ENCODE data around the gene PLCG2. TPM values are rescaled to one million over a fixed set of nuclear protein-coding genes. Genes with fewer than 3 reads are reported as not detected.
"Not testable (repeated sequence)": the region's sequence is repeated elsewhere in the genome, so short reads cannot be mapped to it uniquely, and the experiment has no call there.

PLCG2 gene
- total and polyA plus RNA-seq, 2 of the 8 experiments (the other 6 are each of a cell fraction or from before 2014, with no cell fraction given), result 6.1 to 6.9 TPM

- TF ChIP-seq GTF2F1 (IDR thresholded peaks at IDR 0.05; ENCODE audit: borderline replicate concordance, low read depth, low read length) (no peak), RBBP5 (IDR thresholded peaks at IDR 0.05; ENCODE audit: borderline replicate concordance, low read depth, low read length) (no peak), FOSL1 (IDR thresholded peaks at IDR 0.05; ENCODE audit: insufficient read depth, low read depth, low read length) (no peak)
Observed at GRCh38 chr16:81758376-81758775, 20.7 kb upstream of the PLCG2 start (continued).

GRCh38 chr16:81762322-81762721 lies 16.8 kb upstream of the PLCG2 start:
- H3K27ac ChIP-seq (ENCODE audit: low read depth, low read length); H3K56ac ChIP-seq (replicated peaks; ENCODE audit: insufficient read length, low read depth, low read length); H2AK5ac ChIP-seq (ENCODE audit: low read depth, low read length); CTCF ChIA-PET (ENCODE audit: partially characterized antibody); H4K20me1 ChIP-seq (replicated peaks in 1 of 2; ENCODE audit: control insufficient read depth in 1 of 2, insufficient read depth in 2 of 2, low read length in 2 of 2); H3K4ac ChIP-seq (replicated peaks; ENCODE audit: insufficient read length, low read depth, low read length); H3K4me2 ChIP-seq (ENCODE audit: insufficient read depth in 1 of 2, low read depth in 2 of 2, low read length in 2 of 2); H2BK120ac ChIP-seq (replicated peaks; ENCODE audit: low read depth, low read length); H2BK5ac ChIP-seq (ENCODE audit: low read depth, low read length); H3K18ac ChIP-seq (ENCODE audit: extremely low read depth, low read length); H3K9ac ChIP-seq (replicated peaks in 1 of 4; ENCODE audit: extremely low read depth in 1 of 4, low read depth in 3 of 4, low read length in 3 of 4); H3K36me3 ChIP-seq (ENCODE audit: control insufficient read depth in 2 of 4, insufficient read depth in 4 of 4, low read length in 3 of 4); H3K14ac ChIP-seq (ENCODE audit: insufficient read length); H4K8ac ChIP-seq (ENCODE audit: extremely low read depth, insufficient read depth, low read length); H3K79me2 ChIP-seq (ENCODE audit: control insufficient read depth in 1 of 2, insufficient read depth in 2 of 2, low read length in 2 of 2); H2AFZ ChIP-seq (ENCODE audit: low read length); H3K79me1 ChIP-seq (ENCODE audit: low read depth, low read length); H3K23me2 ChIP-seq (ENCODE audit: low read depth, low read length); DNase-seq (ENCODE audit: low read depth in 1 of 2, low spot score in 2 of 2); H3K27me3 ChIP-seq (replicated peaks in 1 of 4; ENCODE audit: control insufficient read depth in 3 of 4, extremely low read depth in 1 of 4, insufficient read depth in 3 of 4, low read length in 3 of 4); H3K9me3 ChIP-seq (ENCODE audit: insufficient read depth in 2 of 2, low read depth in 1 of 2, low read length in 1 of 2); H2BK15ac ChIP-seq (ENCODE audit: low read length); H2BK12ac ChIP-seq (ENCODE audit: low read depth, low read length); H3K23ac ChIP-seq (ENCODE audit: insufficient read length); H4K5ac ChIP-seq (ENCODE audit: insufficient read length, low read depth, low read length); H4K91ac ChIP-seq (replicated peaks; ENCODE audit: insufficient read length, low read length); H2BK20ac ChIP-seq (ENCODE audit: low read length); FAIRE-seq; H3K4me3 ChIP-seq (ENCODE audit: extremely low read depth in 1 of 4, insufficient read depth in 2 of 4, low read depth in 3 of 4, low read length in 4 of 4); POLR2A ChIA-PET (ENCODE audit: partially characterized antibody); H3K4me1 ChIP-seq (replicated peaks in 1 of 4; ENCODE audit: control insufficient read depth in 3 of 4, insufficient read depth in 4 of 4, low read length in 3 of 4): not testable (repeated sequence)
- 75% methylated on average over 4 of the region's 4 CpGs; no CpG with 5 or more reads in 1 of the 2 experiments for WGBS, 2 experiments (ENCODE audit: extremely low coverage in 1 of 2, insufficient coverage in 1 of 2, insufficient read length in 1 of 2, insufficient replicate concordance in 2 of 2, low coverage in 1 of 2, low lambda C conversion rate in 2 of 2, missing lambda C conversion rate in 1 of 2)
